Fibroblast of lung (primary cell): ENCODE data around the gene STX12. TPM values are rescaled to one million over a fixed set of nuclear protein-coding genes. Genes with fewer than 3 reads are reported as not detected.
A peak's percentile ranks its signal among the peaks of the same experiment; 100 is the strongest.

Experiments used
- DNase-seq, 2 donors: peaks; one replicate each; pipeline versions ENCODE4 v3.0.0 to v3.0.0-alpha.2; 2010; ENCODE audit warnings: low read depth in 2 of 2
- H2AFZ ChIP-seq: 2 replicates; pipeline ENCODE4 v1.5.1; 2012; ENCODE audit warnings: low read length, control low read depth, inconsistent platforms
- H3K27ac ChIP-seq: 2 replicates; pipeline ENCODE4 v1.5.1; 2011; ENCODE audit warnings: low read length, control low read depth; ENCODE audit not compliant: insufficient read depth
- H3K27me3 ChIP-seq: 2 replicates; pipeline ENCODE4 v1.5.1; 2011; ENCODE audit warnings: mild to moderate bottlenecking, low read length; ENCODE audit not compliant: control insufficient read depth, insufficient read depth
- H3K36me3 ChIP-seq: 2 replicates; pipeline ENCODE4 v1.5.1; 2011; ENCODE audit warnings: low read length; ENCODE audit not compliant: control insufficient read depth, insufficient read depth
- H3K4me1 ChIP-seq: 2 replicates; pipeline ENCODE4 v1.5.1; 2011; ENCODE audit warnings: low read length; ENCODE audit not compliant: control insufficient read depth, insufficient read depth; ENCODE audit errors: extremely low read depth
- H3K4me2 ChIP-seq: 2 replicates; pipeline ENCODE4 v1.5.1; 2011; ENCODE audit warnings: low read length, control low read depth; ENCODE audit not compliant: insufficient read depth; ENCODE audit errors: extremely low read depth
- H3K4me3 ChIP-seq, 4 experiments: fragments of 200-600 bp in 1 of 4; sonication (generic) in 1 of 4; replicated peaks in 1 of 4; 2 replicates each; pipeline ENCODE4 v1.5.1; 2011 to 2016; ENCODE audit warnings: low read length in 4 of 4, low read depth in 3 of 4, mild to moderate bottlenecking in 3 of 4, control low read depth in 2 of 4, inconsistent platforms in 1 of 4, mixed read lengths in 1 of 4; ENCODE audit not compliant: insufficient read depth in 1 of 4; ENCODE audit errors: control extremely low read depth in 1 of 4
- H3K79me2 ChIP-seq: 2 replicates; pipeline ENCODE4 v1.5.1; 2012; ENCODE audit warnings: mild to moderate bottlenecking, low read length, inconsistent platforms; ENCODE audit not compliant: control insufficient read depth, insufficient read depth
- H3K9ac ChIP-seq: 2 replicates; pipeline ENCODE4 v1.5.1; 2011; ENCODE audit warnings: mild to moderate bottlenecking, low read length, control low read depth; ENCODE audit not compliant: insufficient read depth
- H3K9me3 ChIP-seq: 2 replicates; pipeline ENCODE4 v1.5.1; 2012; ENCODE audit warnings: low read depth, low read length; ENCODE audit not compliant: control insufficient read depth, insufficient read depth
- H4K20me1 ChIP-seq: 2 replicates; pipeline ENCODE4 v1.5.1; 2011; ENCODE audit warnings: low read length; ENCODE audit not compliant: control insufficient read depth, insufficient read depth; ENCODE audit errors: extremely low read depth
- CTCF ChIP-seq, 2 donors: IDR thresholded peaks in 1 of 2; conservative IDR thresholded peaks in 1 of 2; 1 replicate in 1 of 2; 2 replicates in 1 of 2; pipeline ENCODE4 v1.5.1; 2011 to 2012; ENCODE audit warnings: low read length in 2 of 2, control low read depth in 1 of 2, inconsistent platforms in 1 of 2, low read depth in 1 of 2, mild to moderate bottlenecking in 1 of 2
- EZH2 ChIP-seq: IDR thresholded peaks from 2 replicates; pipeline ENCODE4 v1.5.1; 2012; ENCODE audit warnings: low read length, control low read depth, mild to moderate bottlenecking; ENCODE audit errors: missing control alignments
- polyA plus RNA-seq, 2 donors: library from polyadenylated mRNA; depleted of rRNA in 1 of 2; stranded (reverse) in 1 of 2; unstranded in 1 of 2; fragments of >200 nt; gene quantifications; 2 replicates each; pipeline ENCODE4 v1.2.1, GENCODE V29; 2011 to 2012; ENCODE audit warnings: missing spikeins in 1 of 2
- total RNA-seq: library from RNA; depleted of rRNA; stranded (reverse); fragments of >200 nt; gene quantifications from 2 replicates; pipeline ENCODE4 v1.2.1, GENCODE V29; 2014

Gene STX12
- total and polyA plus RNA-seq, 2 donors (not counting 1 experiment from before 2014, with no cell fraction given) = 60.8 to 76.7 TPM

GRCh38 chr1:27858072-27858948 is 85.3 kb downstream of the STX12 start:
- peak overlapping the region; percentile 44 for H3K4me2 ChIP-seq
- H4K20me1 ChIP-seq = no peaks in the 10 kb centered on the region
- TF ChIP-seq EZH2 = no peak
- TF ChIP-seq CTCF (conservative IDR thresholded peaks at IDR 0.05 in 1 of 2, IDR thresholded peaks at IDR 0.05 in 1 of 2; ENCODE audit: low read depth in 1 of 2, low read length in 2 of 2) = peak; percentile 99
- no peak overlapping the region for H3K27ac ChIP-seq
- no peaks in the 10 kb centered on the region for H3K9me3 ChIP-seq
- H3K9ac ChIP-seq = no peak overlapping the region
- H2AFZ ChIP-seq = peak overlapping the region; percentile 66
- peak; percentile 68 to 88 for DNase-seq
- H3K79me2 ChIP-seq = no peaks in the 10 kb centered on the region
- H3K36me3 ChIP-seq = no peaks in the 10 kb centered on the region
- H3K4me3 ChIP-seq = no peak overlapping the region
- H3K27me3 ChIP-seq = no peaks in the 10 kb centered on the region
- peaks cover 6% of the 10 kb centered on the region for H3K4me1 ChIP-seq

GRCh38 chr1:27858949-27859576 is 86.0 kb downstream of the STX12 start:
- no peaks in the 10 kb centered on the region for H3K9me3 ChIP-seq
- H3K27ac ChIP-seq = no peak overlapping the region
- H4K20me1 ChIP-seq = no peaks in the 10 kb centered on the region
- H3K79me2 ChIP-seq = no peaks in the 10 kb centered on the region
- no peaks in the 10 kb centered on the region for H3K27me3 ChIP-seq
- H3K4me2 ChIP-seq = no peak overlapping the region
- TF ChIP-seq CTCF (conservative IDR thresholded peaks at IDR 0.05 in 1 of 2, IDR thresholded peaks at IDR 0.05 in 1 of 2; ENCODE audit: low read depth in 1 of 2, low read length in 2 of 2) = no peak
- no peak for TF ChIP-seq EZH2
- H2AFZ ChIP-seq = no peak overlapping the region
- no peaks in the 10 kb centered on the region for H3K36me3 ChIP-seq
- no peak for DNase-seq
- no peak overlapping the region for H3K9ac ChIP-seq
- H3K4me1 ChIP-seq = peaks cover 6% of the 10 kb centered on the region
- no peak overlapping the region for H3K4me3 ChIP-seq

- no peak overlapping the region for H2AFZ ChIP-seq
- no peaks in the 10 kb centered on the region for H4K20me1 ChIP-seq
- H3K4me2 ChIP-seq = no peak overlapping the region
- no peaks in the 10 kb centered on the region for H3K27me3 ChIP-seq
- TF ChIP-seq CTCF (conservative IDR thresholded peaks at IDR 0.05 in 1 of 2, IDR thresholded peaks at IDR 0.05 in 1 of 2; ENCODE audit: low read depth in 1 of 2, low read length in 2 of 2) (no peak), EZH2 (no peak)
- no peaks in the 10 kb centered on the region for H3K9me3 ChIP-seq
- no peak overlapping the region for H3K9ac ChIP-seq
- H3K79me2 ChIP-seq = no peaks in the 10 kb centered on the region
- H3K27ac ChIP-seq = no peak overlapping the region
- no peak for DNase-seq
- H3K36me3 ChIP-seq = no peaks in the 10 kb centered on the region
- no peak overlapping the region for H3K4me3 ChIP-seq
- H3K4me1 ChIP-seq = peaks cover 6% of the 10 kb centered on the region
Observed at GRCh38 chr1:27861436-27861835, 88.4 kb downstream of the STX12 start.
